ENCODE data around the gene ITPKB.

Gene ITPKB

DNA sequence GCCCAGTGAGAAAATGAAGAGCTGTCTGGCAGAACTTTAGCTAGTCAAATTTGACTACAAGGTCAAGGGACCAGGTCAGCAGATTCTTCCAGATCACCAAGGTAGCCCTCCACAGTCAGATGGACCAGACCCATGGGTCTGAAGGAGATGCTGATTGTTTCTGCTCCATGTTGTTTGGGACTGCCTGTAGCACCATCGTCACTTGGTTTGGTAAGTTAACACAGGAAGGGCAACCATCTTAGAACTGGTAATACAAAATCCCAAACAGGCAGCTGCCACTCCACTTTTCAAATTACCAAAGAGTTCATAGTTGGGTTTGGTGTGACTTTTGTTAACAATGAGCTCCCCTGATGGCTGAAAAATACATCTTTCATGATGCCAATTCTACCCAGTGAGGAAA is 9.0 kb downstream of the ITPKB start:
- no peak for DNase-seq
- Histone ChIP-seq H3K27me3 (replicated peaks; ENCODE audit: insufficient read depth, low read length) (no peaks in the 10 kb centered on the region), H4K20me1 (ENCODE audit: insufficient read depth, low read length) (peaks cover 19% of the 10 kb centered on the region; the same call in 1 of the 2 replicates), H3K9me2 (replicated peaks; ENCODE audit: insufficient read depth, low read length) (no peaks in the 10 kb centered on the region), H3K4me2 (ENCODE audit: low read depth, low read length) (no peak overlapping the region), H3K4me1 (ENCODE audit: low read length) (peaks cover 34% of the 10 kb centered on the region), H3K27ac (ENCODE audit: low read length) (no peak overlapping the region), H3K79me2 (ENCODE audit: low read length) (peaks cover 100% of the 10 kb centered on the region), H2AFZ (ENCODE audit: low read length) (no peak overlapping the region), H3K9me3 (replicated peaks; ENCODE audit: insufficient read depth, low read length) (no peaks in the 10 kb centered on the region), H3K36me3 (replicated peaks; ENCODE audit: insufficient read depth, low read length) (peaks cover 24% of the 10 kb centered on the region), H3K9ac (ENCODE audit: low read length) (no peak overlapping the region), H3K4me3 (ENCODE audit: low read length) (no peak overlapping the region), H3F3A (ENCODE audit: insufficient read depth, low read length) (no peaks in the 10 kb centered on the region)
- TF ChIP-seq CTCF (IDR thresholded peaks at IDR 0.05; ENCODE audit: low read length), result no peak
- TF ChIP-seq EZH2phosphoT487 (IDR thresholded peaks at IDR 0.05; ENCODE audit: low read length), result no peak
- TF ChIP-seq EZH2 (optimal IDR thresholded peaks at IDR 0.05; ENCODE audit: low read depth, low read length), result no peak

DNA sequence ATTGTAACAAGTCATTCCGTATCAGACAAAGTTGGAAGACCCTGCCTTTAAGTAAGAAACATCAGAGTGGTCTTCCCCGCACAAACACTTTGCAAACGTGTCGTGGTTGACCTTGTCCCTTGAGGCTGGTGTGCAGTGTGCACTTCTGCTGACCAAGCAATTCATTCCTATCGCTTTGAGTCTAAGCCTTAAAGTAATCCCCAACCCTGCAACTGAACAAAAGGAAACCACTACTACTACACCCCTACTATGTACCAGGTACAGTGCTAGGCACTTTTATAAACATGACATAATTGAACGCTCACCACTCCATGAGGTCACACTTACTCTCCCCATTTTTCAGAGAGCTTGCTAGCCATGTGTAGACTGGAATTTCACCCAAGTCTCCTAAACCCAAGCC is 10.6 kb downstream of the ITPKB start:
- Histone ChIP-seq H3F3A (ENCODE audit: insufficient read depth, low read length) (no peaks in the 10 kb centered on the region), H3K9ac (ENCODE audit: low read length) (no peak overlapping the region), H3K27me3 (replicated peaks; ENCODE audit: insufficient read depth, low read length) (no peaks in the 10 kb centered on the region), H3K4me3 (ENCODE audit: low read length) (no peak overlapping the region), H3K79me2 (ENCODE audit: low read length) (peaks cover 100% of the 10 kb centered on the region), H3K4me1 (ENCODE audit: low read length) (peaks cover 26% of the 10 kb centered on the region; the same call in 1 of the 2 replicates), H3K36me3 (replicated peaks; ENCODE audit: insufficient read depth, low read length) (peaks cover 24% of the 10 kb centered on the region), H2AFZ (ENCODE audit: low read length) (no peak overlapping the region), H3K9me3 (replicated peaks; ENCODE audit: insufficient read depth, low read length) (no peaks in the 10 kb centered on the region), H3K9me2 (replicated peaks; ENCODE audit: insufficient read depth, low read length) (no peaks in the 10 kb centered on the region), H4K20me1 (ENCODE audit: insufficient read depth, low read length) (peaks cover 11% of the 10 kb centered on the region; the same call in 1 of the 2 replicates), H3K27ac (ENCODE audit: low read length) (no peak overlapping the region), H3K4me2 (ENCODE audit: low read depth, low read length) (no peak overlapping the region)
- DNase-seq, result no peak
- no peak for TF ChIP-seq EZH2phosphoT487 (IDR thresholded peaks at IDR 0.05; ENCODE audit: low read length)
- no peak for TF ChIP-seq EZH2 (optimal IDR thresholded peaks at IDR 0.05; ENCODE audit: low read depth, low read length)
- no peak for TF ChIP-seq CTCF (IDR thresholded peaks at IDR 0.05; ENCODE audit: low read length)

DNA sequence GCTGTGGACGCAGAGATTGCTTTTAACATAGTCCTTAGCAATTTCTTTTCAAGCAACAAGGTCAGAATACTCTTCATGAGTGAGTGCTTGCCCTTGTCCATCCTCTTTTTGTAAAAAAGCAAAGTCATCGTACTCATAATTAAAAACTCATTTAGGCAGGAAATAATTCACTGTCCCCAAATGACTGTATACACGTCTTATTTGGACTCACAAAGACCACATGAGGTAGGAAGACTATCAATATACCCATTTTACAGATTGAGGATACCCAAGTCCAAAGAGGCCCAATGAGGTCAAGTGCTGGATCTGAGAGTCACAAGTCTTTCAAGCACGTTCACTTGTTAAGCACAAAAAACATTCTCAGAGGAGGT is 13.2 kb downstream of the ITPKB start:
- peaks cover 21% of the 10 kb centered on the region for H3K36me3 ChIP-seq (replicated peaks; ENCODE audit: insufficient read depth, low read length)
- H3K9ac ChIP-seq (ENCODE audit: low read length), result no peak overlapping the region
- no peak overlapping the region for H3K27ac ChIP-seq (ENCODE audit: low read length)
- no peaks in the 10 kb centered on the region for H3K9me2 ChIP-seq (replicated peaks; ENCODE audit: insufficient read depth, low read length)
- DNase-seq, result no peak
- no peaks in the 10 kb centered on the region for H3K9me3 ChIP-seq (replicated peaks; ENCODE audit: insufficient read depth, low read length)
- H4K20me1 ChIP-seq (ENCODE audit: insufficient read depth, low read length), result 0 out of 2 replicates have a peak, but pooled peaks cover 10% of the 10 kb centered on the region
- H3K27me3 ChIP-seq (replicated peaks; ENCODE audit: insufficient read depth, low read length), result no peaks in the 10 kb centered on the region
- no peak overlapping the region for H2AFZ ChIP-seq (ENCODE audit: low read length)
- H3K4me1 ChIP-seq (ENCODE audit: low read length), result peaks cover 20% of the 10 kb centered on the region; the same call in 1 of the 2 replicates
- no peak overlapping the region for H3K4me3 ChIP-seq (ENCODE audit: low read length)
- H3K79me2 ChIP-seq (ENCODE audit: low read length), result peaks cover 95% of the 10 kb centered on the region
- TF ChIP-seq EZH2 (optimal IDR thresholded peaks at IDR 0.05; ENCODE audit: low read depth, low read length) (no peak), CTCF (IDR thresholded peaks at IDR 0.05; ENCODE audit: low read length) (no peak), EZH2phosphoT487 (IDR thresholded peaks at IDR 0.05; ENCODE audit: low read length) (no peak)
- no peaks in the 10 kb centered on the region for H3F3A ChIP-seq (ENCODE audit: insufficient read depth, low read length)
- no peak overlapping the region for H3K4me2 ChIP-seq (ENCODE audit: low read depth, low read length)

Data from MM.1S (cell line).